Pulmonary artery endothelial cell (primary cell): ENCODE data around the gene CDCA4. TPM values are rescaled to one million over a fixed set of nuclear protein-coding genes. Genes with fewer than 3 reads are reported as not detected.

Source experiments
- DNase-seq: peaks from one replicate; pipeline ENCODE4 v3.0.0-alpha.2; 2011; ENCODE audit warnings: low read depth, low spot score
- total RNA-seq: library from RNA; depleted of rRNA; stranded (reverse); fragments of >200 nt; gene quantifications from 2 replicates; pipeline ENCODE4 v1.2.3, GENCODE V29; 2014

CDCA4 gene
- total RNA-seq, 1 donor from 2014 or later, result 50.5 TPM

GRCh38 chr14:105014631-105015030, 6.3 kb downstream of the CDCA4 start:
- no peak for DNase-seq

- no peak for DNase-seq
Measured at GRCh38 chr14:105014032-105014431, 6.9 kb downstream of the CDCA4 start.

GRCh38 chr14:105013150-105013785, 7.6 kb downstream of the CDCA4 start:
- DNase-seq, result no peak

GRCh38 chr14:105012171-105012985, 8.5 kb downstream of the CDCA4 start:
- DNase-seq, result no peak

- DNase-seq, result no peak
Measured at GRCh38 chr14:105011312-105011990, 9.4 kb downstream of the CDCA4 start.

- DNase-seq, result no peak
Measured at GRCh38 chr14:105010891-105011291, 10.0 kb downstream of the CDCA4 start.

DNA sequence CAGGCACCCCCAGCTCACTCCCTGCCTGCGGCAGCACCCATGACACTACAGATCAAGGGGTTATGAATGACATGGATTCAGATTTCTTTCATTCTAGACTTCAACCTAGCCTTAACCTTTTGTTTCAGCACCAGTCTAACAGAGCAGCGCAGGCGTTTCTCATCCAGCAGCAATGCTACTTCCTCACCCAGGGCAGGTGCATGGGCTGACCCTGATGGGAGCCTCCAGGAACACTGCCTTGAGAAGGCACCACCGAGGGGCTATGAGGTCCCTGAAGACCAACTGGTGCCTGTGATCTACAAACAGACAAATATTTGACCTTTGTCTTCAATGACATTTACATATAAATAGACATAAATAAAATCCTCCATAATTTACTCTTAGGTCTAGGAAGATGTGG, 10.8 kb downstream of the CDCA4 start:
- DNase-seq, result no peak

- no peak for DNase-seq
Measured at GRCh38 chr14:105007593-105008264, 13.2 kb downstream of the CDCA4 start.

GRCh38 chr14:105006831-105007592, 13.9 kb downstream of the CDCA4 start:
- no peak for DNase-seq

DNA sequence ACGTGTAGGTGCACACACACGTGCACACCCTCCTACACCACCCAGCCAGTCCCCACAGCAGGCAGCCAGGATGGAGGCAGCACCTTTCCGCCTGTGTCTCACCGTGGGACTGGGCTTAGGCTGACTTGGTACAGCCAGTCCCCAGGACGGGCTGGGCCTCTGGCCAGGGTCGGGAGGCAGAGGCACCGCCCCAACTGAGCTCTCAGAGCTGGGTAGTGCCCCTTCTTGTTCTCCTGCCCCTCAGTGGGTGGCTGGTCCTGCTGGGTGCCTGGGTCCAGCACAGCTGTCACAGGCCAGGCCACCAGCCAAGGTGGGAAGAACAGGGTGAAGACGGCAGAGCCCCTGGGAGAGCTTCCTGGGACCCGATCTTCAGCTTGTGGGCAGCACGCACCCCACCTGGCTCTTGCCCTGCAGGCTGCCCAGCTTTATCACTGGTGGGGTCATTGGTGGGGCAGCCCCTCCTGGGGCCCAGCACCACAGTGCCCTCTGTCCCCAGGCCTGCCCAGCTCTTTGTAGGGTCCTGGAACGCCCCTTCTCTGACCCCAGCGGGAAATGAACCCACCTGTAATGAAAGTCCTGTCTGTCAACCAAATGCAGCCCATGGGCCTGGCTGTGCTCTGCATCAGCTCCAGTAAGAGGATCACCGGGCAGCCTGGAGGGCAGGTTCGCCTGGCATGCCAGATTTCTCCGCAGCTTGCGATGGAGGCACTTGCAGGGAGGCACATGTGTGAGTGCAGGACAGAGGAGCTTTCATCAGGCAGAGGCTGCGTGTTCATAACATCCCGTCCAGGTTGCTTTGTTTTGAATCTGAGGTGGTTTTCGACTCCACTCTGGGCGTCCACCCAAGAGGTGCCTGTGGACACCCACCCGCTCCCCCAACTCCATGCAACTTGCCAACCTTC, 14.7 kb downstream of the CDCA4 start:
- no peak for DNase-seq

- no peak for DNase-seq
Measured at GRCh38 chr14:105005329-105005928, 15.5 kb downstream of the CDCA4 start.

DNA sequence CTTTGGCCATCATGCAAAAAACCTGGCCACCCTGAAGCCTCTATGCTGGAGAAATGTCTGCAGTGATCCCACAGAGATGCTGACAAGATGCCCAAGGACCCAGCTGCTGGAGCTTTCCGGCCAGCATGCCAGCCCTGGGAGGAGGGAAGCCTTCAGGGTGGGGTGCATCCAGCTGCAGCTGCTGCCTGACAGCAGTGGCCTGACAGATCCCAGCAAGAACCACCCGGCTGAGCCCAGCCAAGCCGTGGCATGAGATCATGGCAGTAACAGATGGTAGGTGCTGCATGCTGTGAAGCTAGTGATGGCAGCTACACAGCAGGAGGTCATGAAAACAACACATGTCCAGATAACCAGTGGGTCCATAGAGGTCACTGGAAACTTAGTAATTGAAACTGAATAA, 21.5 kb downstream of the CDCA4 start:
- DNase-seq, result no peak

GRCh38 chr14:104998801-104999200, 22.1 kb downstream of the CDCA4 start:
- DNase-seq, result no peak

- DNase-seq, result no peak
Measured at GRCh38 chr14:104996483-104996882, 24.4 kb downstream of the CDCA4 start.

DNA sequence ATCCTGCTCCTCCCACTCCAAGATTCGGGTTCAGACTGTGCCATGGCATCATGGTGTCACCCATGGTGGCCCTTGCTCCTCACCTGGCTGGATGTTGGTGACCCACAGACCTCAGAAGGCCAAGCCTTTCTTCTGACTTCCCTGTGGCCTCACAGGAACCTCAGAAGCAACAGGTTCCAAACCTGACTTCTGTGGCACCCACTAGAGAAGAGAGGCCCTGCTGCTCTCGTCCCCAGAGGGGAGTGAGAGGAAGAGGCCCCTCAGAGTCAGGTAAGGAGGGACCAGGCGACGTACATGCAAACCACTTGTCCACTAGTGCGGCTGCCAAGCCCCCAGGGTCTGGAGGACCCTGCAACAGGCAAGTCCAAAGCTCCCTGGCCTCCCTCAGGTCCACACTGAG, 24.9 kb downstream of the CDCA4 start:
- no peak for DNase-seq

- no peak for DNase-seq
Measured at GRCh38 chr14:104994978-104995377, 25.9 kb downstream of the CDCA4 start.

GRCh38 chr14:104993808-104994591, 26.9 kb downstream of the CDCA4 start:
- no peak for DNase-seq

- DNase-seq, result no peak
Measured at GRCh38 chr14:104993306-104993705, 27.6 kb downstream of the CDCA4 start.

DNA sequence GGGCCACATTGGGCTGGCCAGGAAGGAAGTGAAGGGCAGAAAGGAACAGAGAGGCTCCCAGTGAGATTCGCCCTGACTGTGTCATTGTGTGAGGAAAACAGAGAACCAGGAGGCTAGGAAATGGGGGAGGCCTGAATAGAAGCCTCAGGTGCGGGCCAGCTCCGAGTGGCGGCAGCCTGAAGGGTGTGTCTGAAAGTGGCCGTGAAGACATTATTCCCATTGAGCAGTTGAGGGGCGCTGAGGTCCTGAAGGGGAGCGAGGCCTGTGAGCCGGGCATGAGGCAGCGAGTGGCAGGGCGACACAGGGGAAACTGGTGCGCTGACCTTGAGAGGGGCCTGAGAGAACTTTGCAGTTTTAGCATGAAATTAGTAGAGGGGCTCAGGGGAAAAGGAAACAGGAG, 28.4 kb downstream of the CDCA4 start:
- no peak for DNase-seq
